ENCODE measurements around the gene OAS2. TPM values are rescaled to one million over a fixed set of nuclear protein-coding genes. Genes with fewer than 3 reads are reported as not detected.

Gene OAS2
- total and polyA plus RNA-seq, 9 of the 15 experiments (the other 6 are each of a cell fraction or from before 2014, with no cell fraction given): 0.13 to 0.85 TPM; not detected in 7

GRCh38 chr12:112933129-112933505 lies 45.2 kb upstream of the OAS2 start:
- Histone ChIP-seq H3K27ac (ENCODE audit: extremely low read depth, low read depth, low read length) (no peak overlapping the region), H3K79me2 (ENCODE audit: control insufficient read depth, insufficient read depth, low read length) (no peaks in the 10 kb centered on the region), H3K27me3 (ENCODE audit: control insufficient read depth in 2 of 2, insufficient read depth in 2 of 2, low read length in 2 of 2) (no peaks in the 10 kb centered on the region), H3K4me3 (no peak overlapping the region), H3K9ac (ENCODE audit: insufficient read depth in 1 of 2, low read depth in 2 of 2, low read length in 2 of 2) (no peak overlapping the region), H3K9me1 (ENCODE audit: control insufficient read depth, insufficient read depth, low read length) (no peaks in the 10 kb centered on the region), H3K9me3 (replicated peaks; ENCODE audit: control insufficient read depth, insufficient read depth, low read depth, low read length) (no peaks in the 10 kb centered on the region; the same call in 1 of the 2 replicates), H4K20me1 (replicated peaks; ENCODE audit: control insufficient read depth, insufficient read depth, low read length) (no peaks in the 10 kb centered on the region), H3K36me3 (ENCODE audit: control insufficient read depth, insufficient read depth, low read length) (no peaks in the 10 kb centered on the region), H3K4me2 (ENCODE audit: insufficient read depth, low read length) (no peak overlapping the region), H3K4me1 (replicated peaks in 1 of 2; ENCODE audit: control insufficient read depth in 2 of 2, insufficient read depth in 2 of 2, low read length in 2 of 2) (peaks cover 0 to 1% of the 10 kb centered on the region in 2 experiments; a peak in 3 of 5 replicates), H2AFZ (ENCODE audit: low read depth, low read length) (no peak overlapping the region)
- ATAC-seq (no peak), FAIRE-seq (no peak), DNase-seq (ENCODE audit: extremely low read depth in 1 of 4, low spot score in 3 of 4) (no peak)
- 0% methylated on average over 2 of the region's 2 CpGs for WGBS (ENCODE audit: insufficient coverage, low coverage, missing lambda C conversion rate)
- TF ChIP-seq ZNF830 (CRISPR knock-in tag; IDR thresholded peaks at IDR 0.05): no peak
- no peak for TF ChIP-seq ZNF444 (CRISPR knock-in tag; IDR thresholded peaks at IDR 0.05)
- TF ChIP-seq THRAP3 (IDR thresholded peaks at IDR 0.05; ENCODE audit: borderline replicate concordance): no peak
- no peak for TF ChIP-seq FOXA3 (CRISPR knock-in tag; conservative IDR thresholded peaks at IDR 0.05 in 1 of 2, IDR thresholded peaks at IDR 0.05 in 1 of 2)
- TF ChIP-seq ZNF280B (CRISPR knock-in tag; IDR thresholded peaks at IDR 0.05): no peak
- TF ChIP-seq LCOR (CRISPR knock-in tag; IDR thresholded peaks at IDR 0.05): no peak
- no peak for TF ChIP-seq BCL6 (CRISPR knock-in tag; IDR thresholded peaks at IDR 0.05)
- TF ChIP-seq CAMTA2 (CRISPR knock-in tag; conservative IDR thresholded peaks at IDR 0.05): no peak
- TF ChIP-seq ZNF212 (CRISPR knock-in tag; IDR thresholded peaks at IDR 0.05): no peak
- TF ChIP-seq RAD51 (IDR thresholded peaks at IDR 0.05; ENCODE audit: borderline replicate concordance, low read depth): no peak
- no peak for TF ChIP-seq ZBTB43 (CRISPR knock-in tag; IDR thresholded peaks at IDR 0.05)
- TF ChIP-seq ZNF655 (CRISPR knock-in tag; IDR thresholded peaks at IDR 0.05): no peak
- TF ChIP-seq E2F3 (CRISPR knock-in tag; IDR thresholded peaks at IDR 0.05): no peak
- no peak for TF ChIP-seq NFIC (IDR thresholded peaks at IDR 0.05)
- TF ChIP-seq SMAD4 (CRISPR knock-in tag; conservative IDR thresholded peaks at IDR 0.05): no peak
- ChIA-PET POLR2A (no interaction called here), CTCF (ENCODE audit: low intra/inter-chr PET ratio) (no interaction called here)
- no TSS peak for BruUV-seq (replicated peaks)
- in situ Hi-C loops (cut with MboI): no loop called here
- intact Hi-C loops (cut with micrococcal nuclease): no loop called here
